MM.1S (cell line): Measurements from ENCODE around the gene DAB2IP.

ENCODE experiments used
- CTCF ChIP-seq: fragments of 300-600 bp; sonication (generic); IDR thresholded peaks from 2 replicates; pipeline ENCODE4 v1.5.1; 2016; ENCODE audit warnings: antibody characterized with exemption, low read length, mixed read lengths
- EZH2 ChIP-seq: fragments of 300-600 bp; sonication (generic); optimal IDR thresholded peaks from 2 replicates; pipeline ENCODE3; 2017; ENCODE audit warnings: low read depth, mild to moderate bottlenecking, antibody characterized with exemption, low read length, mixed read lengths
- EZH2phosphoT487 ChIP-seq: fragments of 300-600 bp; sonication (generic); IDR thresholded peaks from 2 replicates; pipeline ENCODE4 v1.6.1; 2018; ENCODE audit warnings: antibody characterized with exemption, low read length

GRCh38 chr9:121604654-121605053, 46.8 kb upstream of the DAB2IP start:
- TF ChIP-seq EZH2 (no peak), CTCF (no peak), EZH2phosphoT487 (no peak)
